HG03103 (cell line): Measurements from ENCODE around the gene CCT8L2.
"Not testable (repeated sequence)": the region's sequence is repeated elsewhere in the genome, so short reads cannot be mapped to it uniquely, and the experiment has no call there.

Experiments
- ATAC-seq: cut with Tn5 transposase; IDR thresholded peaks from one replicate; pipeline ENCODE4 v1.9.1; 2021; ENCODE audit warnings: low read depth; ENCODE audit not compliant: unreplicated experiment

The CCT8L2 gene

DNA sequence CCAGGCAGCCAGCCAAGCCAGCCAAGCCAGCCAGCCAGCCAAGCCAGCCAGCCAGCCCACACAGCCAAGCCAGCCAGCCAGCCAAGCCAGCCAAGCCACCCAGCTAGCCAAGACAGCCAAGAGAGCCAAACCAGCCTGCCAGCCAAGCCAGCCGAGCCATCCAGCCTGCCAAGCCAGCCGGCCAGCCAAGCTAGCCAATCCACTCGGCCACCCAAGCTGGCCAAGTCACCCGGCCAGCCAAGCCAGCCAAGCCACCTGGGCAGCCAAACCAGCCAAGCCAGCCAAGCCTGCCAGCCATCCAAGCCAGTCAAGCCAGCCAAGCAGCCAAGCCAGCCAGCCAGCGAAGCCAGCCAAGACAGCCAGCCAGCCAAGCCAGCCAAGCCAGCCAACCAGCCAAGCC, 32.0 kb downstream of the CCT8L2 start:
- ATAC-seq, result not testable (repeated sequence)

DNA sequence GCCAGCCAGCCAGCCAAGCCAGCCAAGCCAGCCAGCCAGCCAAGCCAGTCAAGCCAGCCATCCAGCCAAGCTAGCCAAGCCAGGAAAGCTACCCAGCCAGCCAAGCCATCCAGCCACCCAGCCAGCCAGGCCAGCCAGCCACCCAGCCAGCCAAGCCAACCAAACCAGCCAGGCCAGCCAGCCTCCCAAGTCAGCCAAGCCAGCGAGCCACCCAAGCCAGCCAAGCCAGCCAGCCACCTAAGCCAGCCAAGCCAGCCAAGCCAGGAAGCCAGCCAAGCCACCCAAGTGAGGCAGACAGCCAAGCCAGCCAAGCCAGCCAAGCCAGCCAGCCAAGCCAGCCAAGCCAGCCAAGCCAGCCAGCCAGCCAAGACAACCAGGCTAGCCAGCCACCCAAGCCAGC, 32.6 kb downstream of the CCT8L2 start:
- not testable (repeated sequence) for ATAC-seq

- ATAC-seq, result no peak
Observed at GRCh38 chr22:16559056-16559955, 33.3 kb downstream of the CCT8L2 start.

DNA sequence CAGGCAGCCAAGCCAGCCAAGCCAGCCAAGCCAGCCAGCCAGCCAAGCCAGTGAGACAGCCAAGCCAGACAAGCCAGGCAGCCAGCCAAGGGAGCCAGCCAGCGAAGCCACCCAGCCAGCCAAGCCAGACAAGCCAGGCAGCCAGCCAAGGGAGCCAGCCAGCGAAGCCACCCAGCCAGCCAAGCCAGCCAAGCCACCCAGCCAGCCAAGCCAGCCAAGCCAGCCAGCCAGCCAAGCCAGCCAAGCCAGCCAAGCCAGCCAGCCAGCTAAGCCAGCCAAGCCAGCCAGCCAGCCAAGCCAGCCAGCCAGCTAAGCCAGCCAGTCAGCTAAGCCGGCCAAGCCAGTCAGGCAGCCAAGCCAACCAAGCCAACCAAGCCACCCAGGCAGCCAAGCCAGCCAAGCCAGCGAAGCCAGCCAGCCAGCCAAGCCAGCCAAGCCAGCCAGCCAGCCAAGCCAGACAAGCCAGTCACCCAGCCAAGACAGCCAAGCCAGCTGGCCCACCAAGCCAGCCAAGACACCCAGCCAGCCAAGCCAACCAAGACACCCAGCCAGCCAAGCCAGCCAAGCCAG, 34.1 kb downstream of the CCT8L2 start:
- ATAC-seq, result not testable (repeated sequence)

DNA sequence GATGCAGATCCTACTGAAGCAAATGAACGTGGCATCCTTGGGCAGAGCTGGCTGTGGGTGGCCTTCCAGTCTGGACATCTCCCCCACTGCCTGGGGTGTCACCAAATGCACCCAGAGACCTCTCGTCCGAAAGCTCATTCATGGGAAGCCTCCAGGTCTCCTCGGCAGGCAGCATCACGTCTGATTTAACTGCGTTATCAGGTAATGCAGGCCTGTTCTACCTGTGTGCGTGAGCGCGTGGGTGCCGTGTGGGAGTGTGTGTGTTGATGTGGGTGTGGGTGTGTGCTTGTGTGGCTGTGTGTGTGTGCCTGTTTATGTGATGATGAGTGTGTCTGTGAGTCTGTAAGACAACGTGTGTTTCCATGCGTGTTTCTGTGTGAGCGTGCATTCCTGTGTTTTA, 35.1 kb downstream of the CCT8L2 start:
- ATAC-seq, result not testable (repeated sequence)

DNA sequence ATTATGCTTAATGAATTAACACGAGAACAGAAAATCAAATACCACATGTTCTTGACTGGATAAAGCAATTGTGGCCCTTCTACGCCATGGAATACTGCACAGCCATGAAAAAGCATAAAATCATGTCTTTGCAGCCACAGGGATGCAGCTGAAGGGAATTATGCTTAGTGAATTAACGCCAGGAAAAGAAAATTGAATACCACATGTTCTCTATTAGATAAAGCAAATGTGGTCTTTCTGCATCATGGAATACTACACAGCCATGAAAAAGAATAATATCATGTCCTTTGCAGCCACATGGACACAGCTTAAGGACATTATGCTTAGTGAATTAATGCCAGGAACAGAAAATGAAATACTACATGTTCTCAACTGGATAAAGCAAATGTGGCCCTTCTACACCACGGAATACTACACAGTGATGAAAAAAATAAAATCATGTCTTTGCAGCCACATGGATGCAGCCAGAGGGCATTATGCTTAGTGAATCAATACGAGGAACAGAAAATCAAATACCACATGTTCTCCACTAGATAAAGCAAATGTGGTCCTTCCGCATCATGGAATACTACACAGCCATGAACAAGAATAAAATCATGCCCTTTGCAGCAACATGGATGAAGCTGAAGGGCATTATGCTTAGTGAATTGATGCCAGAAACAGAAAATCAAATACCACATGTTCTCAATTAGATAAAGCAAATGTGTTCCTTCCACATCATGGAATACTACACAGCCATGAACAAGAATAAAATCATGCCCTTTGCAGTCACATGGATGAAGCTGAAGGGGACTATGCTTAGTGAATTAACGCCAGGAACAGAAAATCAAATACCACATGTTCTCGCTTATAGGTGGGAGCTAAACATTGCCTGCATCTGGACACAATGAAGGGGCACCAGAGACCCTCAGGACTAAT, 37.3 kb downstream of the CCT8L2 start:
- ATAC-seq, result not testable (repeated sequence)

GRCh38 chr22:16543310-16543709, 49.3 kb downstream of the CCT8L2 start:
- not testable (repeated sequence) for ATAC-seq
